ENCODE results near the gene HP1BP3.

- TF ChIP-seq CTCF (IDR thresholded peaks at IDR 0.05; ENCODE audit: low read depth, low read length, missing input control) (no peak), YY1 (IDR thresholded peaks at IDR 0.05) (no peak), RAD21 (IDR thresholded peaks at IDR 0.05) (no peak), GABPA (IDR thresholded peaks at IDR 0.05 in 1 of 2, conservative IDR thresholded peaks at IDR 0.05 in 1 of 2) (no peak), SP1 (IDR thresholded peaks at IDR 0.05) (no peak), TAF1 (conservative IDR thresholded peaks at IDR 0.05) (no peak), NR2F2 (IDR thresholded peaks at IDR 0.05) (no peak), EGR1 (IDR thresholded peaks at IDR 0.05; ENCODE audit: low read depth in 2 of 2) (no peak), ATF3 (IDR thresholded peaks at IDR 0.05) (no peak), REST (IDR thresholded peaks at IDR 0.05) (no peak), FOXA1 (IDR thresholded peaks at IDR 0.05) (no peak)
- TF ChIP-seq, protein P1, sequence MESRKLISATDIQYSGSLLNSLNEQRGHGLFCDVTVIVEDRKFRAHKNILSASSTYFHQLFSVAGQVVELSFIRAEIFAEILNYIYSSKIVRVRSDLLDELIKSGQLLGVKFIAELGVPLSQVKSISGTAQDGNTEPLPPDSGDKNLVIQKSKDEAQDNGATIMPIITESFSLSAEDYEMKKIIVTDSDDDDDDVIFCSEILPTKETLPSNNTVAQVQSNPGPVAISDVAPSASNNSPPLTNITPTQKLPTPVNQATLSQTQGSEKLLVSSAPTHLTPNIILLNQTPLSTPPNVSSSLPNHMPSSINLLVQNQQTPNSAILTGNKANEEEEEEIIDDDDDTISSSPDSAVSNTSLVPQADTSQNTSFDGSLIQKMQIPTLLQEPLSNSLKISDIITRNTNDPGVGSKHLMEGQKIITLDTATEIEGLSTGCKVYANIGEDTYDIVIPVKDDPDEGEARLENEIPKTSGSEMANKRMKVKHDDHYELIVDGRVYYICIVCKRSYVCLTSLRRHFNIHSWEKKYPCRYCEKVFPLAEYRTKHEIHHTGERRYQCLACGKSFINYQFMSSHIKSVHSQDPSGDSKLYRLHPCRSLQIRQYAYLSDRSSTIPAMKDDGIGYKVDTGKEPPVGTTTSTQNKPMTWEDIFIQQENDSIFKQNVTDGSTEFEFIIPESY (IDR thresholded peaks at IDR 0.05), result no peak
- TF ChIP-seq, protein P2, sequence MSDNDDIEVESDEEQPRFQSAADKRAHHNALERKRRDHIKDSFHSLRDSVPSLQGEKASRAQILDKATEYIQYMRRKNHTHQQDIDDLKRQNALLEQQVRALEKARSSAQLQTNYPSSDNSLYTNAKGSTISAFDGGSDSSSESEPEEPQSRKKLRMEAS (IDR thresholded peaks at IDR 0.05), result no peak
Measured at GRCh38 chr1:20775700-20776099, 11.4 kb downstream of the HP1BP3 start.
